Ascending aorta (tissue), 2 donors: ENCODE measurements around the gene EDN3. TPM values are rescaled to one million over a fixed set of nuclear protein-coding genes. Genes with fewer than 3 reads are reported as not detected.
"Not testable (repeated sequence)": the region's sequence is repeated elsewhere in the genome, so short reads cannot be mapped to it uniquely, and the experiment has no call there.

Experiments used
- DNase-seq, 2 donors: peaks; one replicate each; pipeline ENCODE4 v3.0.0-alpha.2; 2019; ENCODE audit warnings: low spot score in 2 of 2
- H3K27ac ChIP-seq, 2 donors: fragments of 200-600 bp; sonication (generic); one replicate each; pipeline ENCODE4 v1.5.1; 2016 to 2017; ENCODE audit warnings: mild to moderate bottlenecking in 1 of 2
- H3K27me3 ChIP-seq: fragments of 200-600 bp; sonication (generic); one replicate; pipeline ENCODE4 v1.5.1; 2017
- H3K36me3 ChIP-seq, 2 donors: fragments of 200-600 bp; sonication (generic); one replicate each; pipeline ENCODE4 v1.5.1; 2016
- H3K4me1 ChIP-seq, 2 donors: fragments of 200-600 bp; sonication (generic); one replicate each; pipeline ENCODE4 v1.5.1; 2016 to 2017; ENCODE audit warnings: mild to moderate bottlenecking in 1 of 2
- H3K4me3 ChIP-seq, 2 donors: fragments of 200-600 bp; sonication (generic); one replicate each; pipeline ENCODE4 v1.5.1; 2016 to 2017; ENCODE audit warnings: mild to moderate bottlenecking in 1 of 2
- H3K9me3 ChIP-seq, 2 donors: fragments of 200-600 bp; sonication (generic); one replicate each; pipeline ENCODE4 v1.5.1; 2016
- intact Hi-C: fragments of 100-400 bp; cut with DNase I; formaldehyde crosslinking; loops from one replicate; pipeline ENCODE4 v1.15.1; 2023
- total RNA-seq: library from RNA; depleted of rRNA; stranded (reverse); fragments of >200 nt; gene quantifications from one replicate; pipeline ENCODE4 v1.1.0, GENCODE V29; 2016
- TF ChIP-seq, protein P1 (sequence below), 3 experiments: fragments of 200-600 bp in 2 of 3; fragments of 450-650 bp in 1 of 3; sonication (generic) in 2 of 3; IDR thresholded peaks; one replicate each; pipeline ENCODE4 v1.5.1; 2016 to 2019; ENCODE audit warnings: antibody characterized with exemption in 3 of 3, mild to moderate bottlenecking in 1 of 3, moderate library complexity in 1 of 3

EDN3 gene
- total RNA-seq, 1 donor from 2014 or later = not detected

GRCh38 chr20:59335377-59335776 is 35.0 kb downstream of the EDN3 start:
- intact Hi-C loops = no loop called here
- Histone ChIP-seq H3K4me1 (no peaks in the 10 kb centered on the region), H3K4me3 (no peak overlapping the region), H3K27me3 (no peaks in the 10 kb centered on the region), H3K27ac (no peak overlapping the region), H3K9me3 (no peaks in the 10 kb centered on the region), H3K36me3 (no peaks in the 10 kb centered on the region)
- no peak for DNase-seq
- TF ChIP-seq, protein P1, sequence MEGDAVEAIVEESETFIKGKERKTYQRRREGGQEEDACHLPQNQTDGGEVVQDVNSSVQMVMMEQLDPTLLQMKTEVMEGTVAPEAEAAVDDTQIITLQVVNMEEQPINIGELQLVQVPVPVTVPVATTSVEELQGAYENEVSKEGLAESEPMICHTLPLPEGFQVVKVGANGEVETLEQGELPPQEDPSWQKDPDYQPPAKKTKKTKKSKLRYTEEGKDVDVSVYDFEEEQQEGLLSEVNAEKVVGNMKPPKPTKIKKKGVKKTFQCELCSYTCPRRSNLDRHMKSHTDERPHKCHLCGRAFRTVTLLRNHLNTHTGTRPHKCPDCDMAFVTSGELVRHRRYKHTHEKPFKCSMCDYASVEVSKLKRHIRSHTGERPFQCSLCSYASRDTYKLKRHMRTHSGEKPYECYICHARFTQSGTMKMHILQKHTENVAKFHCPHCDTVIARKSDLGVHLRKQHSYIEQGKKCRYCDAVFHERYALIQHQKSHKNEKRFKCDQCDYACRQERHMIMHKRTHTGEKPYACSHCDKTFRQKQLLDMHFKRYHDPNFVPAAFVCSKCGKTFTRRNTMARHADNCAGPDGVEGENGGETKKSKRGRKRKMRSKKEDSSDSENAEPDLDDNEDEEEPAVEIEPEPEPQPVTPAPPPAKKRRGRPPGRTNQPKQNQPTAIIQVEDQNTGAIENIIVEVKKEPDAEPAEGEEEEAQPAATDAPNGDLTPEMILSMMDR (IDR thresholded peaks at IDR 0.05) = no peak

DNA sequence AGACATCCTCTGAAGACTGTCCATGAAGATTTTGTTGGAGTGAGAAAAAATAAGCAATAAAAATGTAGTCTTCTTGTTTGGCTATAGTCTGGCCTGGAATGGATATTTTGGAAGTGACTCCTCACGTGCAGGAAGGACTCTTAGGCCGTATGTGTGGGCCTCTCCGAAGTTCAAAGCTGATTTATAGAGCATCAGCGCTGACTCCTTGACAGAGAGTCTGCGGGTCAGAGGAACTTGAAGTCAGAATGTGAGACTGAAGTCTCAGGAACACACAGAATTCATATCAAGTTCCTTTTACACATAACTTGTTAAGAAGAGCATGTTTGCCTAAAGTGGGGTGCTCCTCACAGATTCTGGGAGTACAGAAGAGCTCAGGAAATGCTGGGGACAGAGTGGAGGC is 36.1 kb downstream of the EDN3 start:
- no peak overlapping the region for H3K4me3 ChIP-seq
- no peaks in the 10 kb centered on the region for H3K9me3 ChIP-seq
- H3K36me3 ChIP-seq = no peaks in the 10 kb centered on the region
- TF ChIP-seq, protein P1 (IDR thresholded peaks at IDR 0.05) = no peak
- H3K4me1 ChIP-seq = no peaks in the 10 kb centered on the region
- no peak for DNase-seq
- intact Hi-C loops = no loop called here
- no peak overlapping the region for H3K27ac ChIP-seq
- H3K27me3 ChIP-seq = no peaks in the 10 kb centered on the region

DNA sequence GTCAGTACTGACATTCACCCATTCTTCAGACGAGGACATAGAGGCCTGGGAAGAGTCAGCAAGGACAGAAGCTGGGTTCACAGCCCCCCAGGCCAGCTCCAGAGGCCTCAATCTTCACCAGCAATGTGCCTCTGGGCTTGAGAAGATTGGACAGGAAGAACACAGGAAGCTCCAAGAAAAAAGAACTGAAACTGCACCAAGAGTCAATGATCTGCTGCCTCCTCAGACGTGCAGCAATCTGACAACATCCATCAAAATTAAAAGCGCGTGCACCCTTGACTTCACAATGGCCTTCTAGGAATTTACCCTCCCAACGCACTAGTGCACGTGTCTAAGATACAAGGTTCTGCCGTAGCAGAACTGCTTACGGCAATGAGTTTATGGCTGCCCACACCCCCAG is 38.0 kb downstream of the EDN3 start:
- intact Hi-C loops, H3K27ac ChIP-seq, H3K27me3 ChIP-seq, H3K4me1 ChIP-seq, H3K36me3 ChIP-seq, H3K9me3 ChIP-seq, DNase-seq, H3K4me3 ChIP-seq: not testable (repeated sequence)

DNA sequence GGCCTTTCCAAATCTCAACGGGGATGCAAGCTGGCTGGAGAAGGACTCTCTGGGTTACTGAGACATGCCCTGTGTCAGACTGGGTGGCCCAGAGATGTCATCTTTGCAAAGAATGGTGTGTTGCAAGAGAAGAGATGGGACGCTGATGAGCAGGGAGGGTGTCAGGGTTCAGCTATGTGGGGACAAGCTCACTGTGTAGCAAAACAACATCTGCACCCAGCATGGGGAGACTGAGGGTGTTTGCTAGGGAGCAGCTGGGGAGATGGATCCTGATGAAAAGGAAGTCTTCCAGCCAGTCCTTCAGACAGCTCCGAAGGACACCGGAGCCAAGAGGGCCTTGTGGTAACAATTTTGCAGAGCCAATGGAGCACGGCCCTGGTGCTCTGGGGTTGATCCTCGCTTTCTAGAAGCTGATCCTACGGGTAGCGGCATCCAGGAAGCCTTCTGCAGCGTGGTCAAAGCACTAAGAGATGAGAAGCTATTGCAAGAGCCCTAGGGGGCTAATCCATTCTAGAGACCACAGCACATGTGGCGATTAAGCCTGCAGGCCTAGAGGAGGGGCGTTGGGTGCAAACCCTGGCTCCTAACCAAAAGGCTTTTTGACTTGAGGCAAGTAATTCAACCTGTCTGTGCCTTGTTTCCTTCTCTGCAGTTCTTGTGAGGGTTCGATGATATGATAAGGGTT is 39.9 kb downstream of the EDN3 start:
- Histone ChIP-seq H3K36me3 (no peaks in the 10 kb centered on the region), H3K4me1 (no peaks in the 10 kb centered on the region), H3K9me3 (no peaks in the 10 kb centered on the region), H3K4me3 (no peak overlapping the region), H3K27me3 (no peaks in the 10 kb centered on the region), H3K27ac (no peak overlapping the region)
- intact Hi-C loops = no loop called here
- DNase-seq = no peak
- TF ChIP-seq, protein P1 (IDR thresholded peaks at IDR 0.05) = no peak

DNA sequence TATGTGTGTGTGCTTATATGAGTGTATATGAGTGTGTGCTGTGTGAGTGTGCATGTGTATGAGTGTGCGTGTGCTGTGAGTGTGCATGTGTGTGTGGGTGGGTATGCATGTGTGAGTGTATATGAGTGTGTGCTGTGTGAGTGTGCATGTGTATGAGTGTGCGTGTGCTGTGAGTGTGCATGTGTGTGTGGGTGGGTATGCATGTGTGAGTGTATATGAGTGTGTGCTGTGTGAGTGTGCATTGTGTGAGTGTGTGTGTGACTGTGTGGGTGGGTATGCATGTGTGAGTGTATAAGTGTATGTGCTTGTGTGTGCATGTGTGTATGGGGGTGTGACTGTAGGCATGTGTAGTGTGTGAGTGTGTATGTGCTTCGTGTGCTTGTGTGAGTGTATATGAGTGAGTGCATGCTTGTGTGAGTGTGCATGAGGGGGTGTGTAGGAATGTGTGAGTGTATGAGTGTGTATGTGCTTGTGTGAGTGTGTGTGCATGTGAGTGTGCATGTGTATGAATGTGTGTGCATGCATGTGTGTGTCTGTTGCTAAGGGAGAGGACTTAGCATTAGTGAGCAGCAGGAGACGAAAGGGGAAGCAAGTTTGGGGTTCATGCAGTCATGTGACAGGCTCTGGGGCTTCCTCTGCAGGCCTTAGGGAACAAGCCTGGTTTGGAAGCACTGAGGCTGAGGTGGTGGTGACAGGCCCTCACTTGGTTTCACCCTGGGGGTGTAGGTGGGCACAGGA is 41.0 kb downstream of the EDN3 start:
- intact Hi-C loops, H3K4me1 ChIP-seq, H3K4me3 ChIP-seq, H3K9me3 ChIP-seq, DNase-seq, H3K27me3 ChIP-seq, H3K27ac ChIP-seq, H3K36me3 ChIP-seq: not testable (repeated sequence)

GRCh38 chr20:59342023-59342957 is 41.9 kb downstream of the EDN3 start:
- no peaks in the 10 kb centered on the region for H3K4me1 ChIP-seq
- no peak overlapping the region for H3K27ac ChIP-seq
- intact Hi-C loops = no loop called here
- H3K9me3 ChIP-seq = no peaks in the 10 kb centered on the region
- H3K27me3 ChIP-seq = no peaks in the 10 kb centered on the region
- no peaks in the 10 kb centered on the region for H3K36me3 ChIP-seq
- TF ChIP-seq, protein P1 (IDR thresholded peaks at IDR 0.05) = no peak
- H3K4me3 ChIP-seq = no peak overlapping the region
- no peak for DNase-seq
